SW480 (cell line): ENCODE data around the gene LAMB4.
A peak's percentile ranks its signal among the peaks of the same experiment; 100 is the strongest.

Experiments
- DNase-seq: peaks from one replicate; pipeline ENCODE4 v3.0.0-alpha.2; 2016; ENCODE audit warnings: low spot score

Gene LAMB4

DNA sequence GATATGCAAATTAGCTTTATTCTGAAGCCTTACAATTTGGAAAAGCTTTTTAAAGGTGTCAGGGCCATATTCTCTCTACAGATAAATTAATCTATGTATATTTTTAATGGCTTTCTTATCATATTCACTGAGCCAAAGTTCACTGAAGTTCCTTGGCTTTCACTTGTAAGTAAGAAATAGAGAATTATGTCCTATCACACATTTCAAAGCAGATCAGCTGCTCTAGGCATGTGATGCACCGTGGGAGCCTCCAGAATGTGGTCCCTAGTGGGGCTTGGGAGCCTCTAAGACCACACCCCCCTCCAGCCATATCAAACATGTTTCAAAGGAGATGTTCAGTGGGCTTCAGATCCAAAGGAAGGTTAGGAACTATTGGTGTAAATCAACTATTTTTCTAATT, 51.5 kb downstream of the LAMB4 start:
- DNase-seq: no peak

DNA sequence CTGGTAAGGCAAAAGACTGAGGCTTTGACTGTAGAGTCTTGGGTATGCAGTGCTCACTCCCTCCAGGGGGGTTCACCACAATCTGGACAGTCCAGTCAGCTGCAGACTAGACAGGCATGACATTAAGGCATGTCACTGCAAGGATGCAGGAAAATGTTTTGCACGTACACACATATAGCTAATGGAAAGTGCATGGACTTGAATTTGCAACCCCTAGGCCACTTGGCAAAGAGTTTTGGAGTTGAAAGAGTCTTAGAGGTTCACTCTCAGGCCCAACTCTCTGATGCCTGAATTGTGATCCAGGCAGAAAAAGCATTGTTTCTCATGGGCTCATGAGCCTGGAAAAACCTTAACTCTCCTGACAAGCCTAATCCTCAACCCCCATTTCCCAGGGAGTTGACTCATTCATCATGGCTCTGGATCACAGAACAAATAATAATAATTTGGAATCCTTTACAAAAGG, 51.9 kb downstream of the LAMB4 start:
- DNase-seq: no peak

DNA sequence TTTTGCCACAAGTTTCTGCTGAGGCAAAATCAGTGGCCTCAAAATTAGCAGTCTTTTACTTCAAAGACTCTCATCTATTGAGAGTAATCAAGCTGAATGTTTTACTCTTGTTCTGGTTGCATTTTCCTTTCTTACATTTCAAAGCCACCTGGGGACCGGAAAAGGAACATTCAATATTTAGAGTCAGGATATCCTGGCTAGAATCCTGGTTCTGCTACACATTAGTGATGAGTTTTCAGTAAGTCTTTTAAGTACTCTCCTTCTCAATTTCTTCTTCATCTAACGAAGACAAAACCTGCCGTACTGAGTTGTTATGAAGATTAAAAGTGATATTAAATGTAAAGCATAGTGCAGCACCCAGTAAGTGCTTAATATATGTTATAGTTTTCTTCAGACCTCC, 52.5 kb downstream of the LAMB4 start:
- no peak for DNase-seq

DNA sequence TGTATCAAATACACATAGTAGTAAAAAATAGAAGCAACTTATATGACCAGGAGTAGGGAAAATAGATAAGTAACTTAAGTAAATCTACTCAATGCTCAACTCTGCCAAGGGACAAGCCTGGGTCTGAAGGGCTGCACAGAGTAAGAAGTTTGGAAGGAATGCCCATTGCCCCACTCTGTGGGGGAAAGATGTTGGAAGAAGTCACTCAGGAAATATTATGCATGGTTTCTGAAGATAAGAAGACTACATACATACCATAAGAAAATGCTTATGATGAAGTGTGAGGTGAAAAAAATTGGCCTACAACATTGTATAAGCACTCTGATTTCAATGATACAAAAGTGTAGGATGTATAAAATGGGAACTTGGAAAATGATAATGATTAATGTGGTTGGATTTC, 54.0 kb downstream of the LAMB4 start:
- DNase-seq: no peak

DNA sequence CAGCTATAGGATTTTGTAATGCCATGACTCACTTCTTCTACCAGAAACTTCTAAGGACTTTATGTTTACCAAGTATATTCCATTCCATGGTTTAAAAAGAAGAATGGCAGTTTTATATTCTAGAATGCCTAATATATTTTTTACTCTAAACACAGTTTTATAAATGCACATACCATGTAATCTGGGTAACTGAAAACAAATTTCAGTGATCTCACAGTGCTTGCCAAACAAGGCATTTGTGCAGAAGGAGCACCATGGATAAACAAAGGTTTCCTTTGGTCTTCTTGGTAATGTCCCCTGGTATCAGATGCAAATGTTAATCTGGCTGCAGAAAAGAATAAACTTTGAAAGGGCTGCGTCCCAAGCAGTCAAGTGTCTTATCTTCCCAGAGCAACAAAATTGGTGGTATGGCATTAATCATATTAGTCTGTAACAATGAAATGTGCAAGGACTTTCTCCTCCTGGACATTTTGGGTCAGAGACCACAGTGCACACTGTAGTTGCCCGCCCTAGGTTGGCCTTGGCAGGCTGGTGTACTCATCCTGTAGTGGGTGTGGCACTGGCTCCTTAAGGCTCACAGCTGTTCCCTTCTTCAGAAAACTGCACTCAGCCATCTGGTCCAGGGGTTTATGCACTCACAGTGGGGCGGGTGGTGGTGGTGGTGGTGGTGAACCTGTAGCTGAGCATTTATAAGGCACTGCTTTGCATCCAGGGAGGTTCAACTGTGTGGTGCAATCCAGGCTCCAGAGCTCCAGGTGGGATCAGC, 56.7 kb downstream of the LAMB4 start:
- DNase-seq: no peak

DNA sequence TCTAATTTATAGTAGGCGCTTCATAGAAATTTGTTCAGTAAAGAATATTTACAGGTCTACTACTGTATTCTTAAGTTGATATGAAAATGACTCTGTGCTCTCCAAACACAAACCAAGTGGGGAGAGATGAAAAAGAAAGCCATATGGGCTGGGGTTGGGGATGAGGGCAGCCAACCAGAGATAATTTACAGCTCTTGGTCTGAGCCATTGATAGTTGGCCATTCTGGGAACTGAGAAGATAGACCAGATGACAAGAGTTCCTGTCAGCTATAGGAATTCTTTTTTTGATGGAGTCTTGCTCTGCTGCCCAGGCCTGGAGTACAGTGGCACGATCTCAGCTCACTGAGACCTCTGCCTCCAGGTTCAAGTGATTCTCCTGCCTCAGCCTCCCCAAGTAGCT, 57.4 kb downstream of the LAMB4 start:
- no peak for DNase-seq

DNA sequence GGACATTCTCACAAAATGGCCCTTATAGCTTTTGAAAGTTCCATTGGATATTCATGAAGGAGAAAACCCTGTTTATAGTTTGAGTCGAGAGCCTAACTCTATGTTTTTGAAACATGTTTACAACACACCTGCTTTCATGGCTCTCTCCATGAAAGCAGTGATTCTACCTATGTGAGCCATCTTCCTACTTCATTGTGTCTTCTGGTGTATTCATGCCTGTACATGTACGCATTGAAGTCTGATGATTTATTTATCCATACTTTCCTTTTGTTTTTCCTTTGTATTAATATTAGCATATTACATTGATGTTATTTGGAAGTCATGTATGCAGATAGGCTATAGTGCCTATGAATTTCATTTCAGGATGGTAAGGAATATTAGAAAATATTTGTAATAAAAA, 58.0 kb downstream of the LAMB4 start:
- no peak for DNase-seq

DNA sequence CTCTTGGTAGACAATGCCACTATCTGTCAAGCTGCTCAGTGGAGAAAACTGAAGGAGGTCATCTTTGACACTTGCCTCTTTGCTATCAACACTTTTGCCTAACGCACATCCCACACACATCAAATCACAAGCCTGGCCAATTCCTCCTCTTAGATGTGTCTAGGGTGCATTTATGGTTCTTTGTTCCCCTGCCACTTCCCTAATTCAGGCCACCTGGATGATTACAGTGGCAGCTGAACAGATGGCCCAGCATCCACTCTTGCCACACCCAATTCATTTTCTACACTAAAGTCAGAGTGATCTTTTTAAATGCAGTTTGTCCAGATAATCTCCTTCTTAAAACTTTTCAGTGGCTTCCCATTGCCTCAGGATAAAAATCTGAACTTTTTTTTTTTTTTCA, 58.6 kb downstream of the LAMB4 start:
- DNase-seq: no peak

DNA sequence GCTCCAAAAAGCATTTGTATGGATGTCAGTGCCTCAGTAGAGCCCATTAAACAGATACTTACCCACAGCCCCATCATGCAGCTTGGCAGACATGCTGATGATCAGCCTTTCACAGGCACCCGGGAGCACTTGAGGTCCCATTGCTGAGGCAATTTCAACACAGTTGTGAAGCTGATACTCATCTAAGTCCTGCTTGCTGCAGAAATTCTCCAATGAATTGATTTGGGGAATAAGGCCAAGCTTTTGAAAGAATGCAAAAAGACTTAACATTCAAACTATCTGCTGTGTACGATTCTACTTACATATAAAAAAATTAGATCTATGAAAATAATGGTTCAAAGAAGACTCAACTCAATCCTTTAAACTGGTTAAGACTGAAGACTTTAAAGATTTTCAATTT, 60.5 kb downstream of the LAMB4 start:
- no peak for DNase-seq

DNA sequence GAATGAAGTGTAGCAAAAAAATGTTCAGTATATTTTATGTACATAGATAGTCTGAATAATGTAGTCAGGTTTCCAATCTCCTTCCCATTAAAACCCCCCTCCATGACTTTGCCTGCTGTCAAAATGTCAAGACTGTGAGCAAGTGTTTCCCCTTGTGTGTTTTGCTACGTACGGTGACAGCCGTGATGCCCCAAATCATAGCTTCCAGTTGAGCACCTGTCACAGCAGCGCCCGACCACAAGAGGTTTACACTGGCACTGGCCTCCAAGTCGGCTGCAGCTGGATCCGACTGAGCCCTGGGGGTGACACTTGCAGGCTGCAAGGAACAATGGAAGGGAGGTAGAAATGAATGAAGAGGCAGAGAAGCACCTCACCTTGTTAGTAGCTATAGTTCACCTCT, 62.3 kb downstream of the LAMB4 start:
- no peak for DNase-seq

DNA sequence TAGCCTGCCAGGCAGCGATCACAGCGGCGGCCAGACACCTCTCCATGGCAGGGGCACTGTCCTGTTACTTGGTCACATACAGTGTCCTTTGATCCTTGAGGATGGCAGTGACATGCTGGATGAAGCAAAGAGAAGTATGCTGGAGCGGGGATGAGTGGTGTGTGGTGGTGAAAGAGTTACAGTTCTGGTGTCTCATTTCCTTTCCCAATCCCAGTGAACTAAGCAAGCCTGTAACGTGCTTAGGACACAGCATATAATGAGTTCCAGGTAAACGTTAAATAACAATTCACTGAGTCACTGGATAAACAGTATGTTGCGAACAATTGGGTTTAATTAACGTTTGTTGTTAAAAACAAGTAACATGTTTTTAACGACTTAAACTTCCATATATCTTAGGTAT, 63.7 kb downstream of the LAMB4 start:
- DNase-seq: peak; percentile 16

DNA sequence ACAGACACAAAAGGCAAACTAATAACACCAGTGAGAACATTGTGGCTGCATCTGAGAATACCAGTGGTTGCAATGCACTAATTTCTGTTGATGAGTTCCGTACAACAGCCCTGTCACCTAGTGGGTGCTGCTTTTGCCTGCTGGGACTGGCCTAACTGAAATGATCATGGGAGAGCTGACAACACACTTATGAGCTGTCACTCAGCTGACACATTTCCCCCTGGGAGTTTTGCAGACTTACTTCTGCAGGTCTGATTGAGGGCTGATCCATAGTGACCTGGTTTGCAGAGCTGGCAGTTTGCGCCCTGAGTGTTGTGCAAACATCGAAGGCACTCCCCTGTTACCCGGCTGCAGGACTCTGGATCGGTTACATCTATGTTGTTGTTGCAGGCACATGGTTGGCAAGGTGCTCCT, 66.6 kb downstream of the LAMB4 start:
- DNase-seq: no peak

DNA sequence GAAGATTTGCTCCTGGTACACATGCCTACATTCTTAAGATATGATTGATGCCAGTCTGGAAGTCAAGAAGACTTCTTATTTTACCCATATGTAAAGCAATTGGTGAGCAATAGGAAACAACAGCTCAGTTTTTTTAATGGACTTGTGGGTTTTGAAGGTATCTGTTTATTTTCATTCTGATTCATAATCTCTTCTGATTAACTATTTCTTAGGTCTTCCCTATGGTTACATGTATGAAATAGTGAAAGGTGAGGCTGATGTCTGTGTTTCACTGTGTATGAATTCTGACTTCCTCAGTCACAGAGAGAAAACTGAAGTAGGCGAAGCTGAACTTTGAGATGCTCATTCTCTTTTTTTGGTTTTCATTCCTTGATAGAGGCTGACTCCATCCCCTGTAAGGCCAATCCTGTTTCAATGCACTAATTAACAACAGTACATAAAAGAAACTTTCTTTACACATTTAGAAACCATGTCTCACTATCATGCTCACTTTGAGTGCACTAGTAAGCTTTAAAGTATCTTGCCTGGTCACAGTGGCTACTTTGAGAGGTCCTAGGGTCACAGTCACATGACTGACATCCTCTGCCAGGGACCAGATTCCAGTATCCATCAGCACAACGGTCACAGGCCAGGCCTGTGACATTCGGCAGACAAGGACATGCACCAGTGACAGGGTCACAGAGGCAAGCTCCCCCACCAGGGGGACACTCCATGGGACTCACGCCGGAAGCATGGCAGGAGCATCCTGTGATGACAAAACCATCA, 67.7 kb downstream of the LAMB4 start:
- no peak for DNase-seq

DNA sequence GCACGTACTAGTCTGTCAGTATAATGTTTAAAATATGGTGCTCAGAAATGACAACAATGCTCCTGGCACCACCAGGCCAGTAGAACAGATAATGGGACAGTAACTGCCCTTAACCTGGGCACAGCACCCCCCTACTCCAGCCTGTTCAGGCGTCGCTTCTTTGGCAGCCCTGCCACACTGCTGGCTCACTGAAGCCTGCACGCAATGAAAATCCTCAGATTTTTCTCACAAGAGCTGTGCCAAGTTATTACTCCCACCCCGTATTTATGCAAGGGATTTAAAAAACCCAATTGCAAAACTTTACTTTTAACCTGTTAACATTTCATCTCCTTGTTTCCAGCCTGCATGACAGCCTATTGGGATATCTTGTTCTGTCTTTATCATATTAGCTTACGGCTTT, 70.6 kb downstream of the LAMB4 start:
- DNase-seq: no peak

DNA sequence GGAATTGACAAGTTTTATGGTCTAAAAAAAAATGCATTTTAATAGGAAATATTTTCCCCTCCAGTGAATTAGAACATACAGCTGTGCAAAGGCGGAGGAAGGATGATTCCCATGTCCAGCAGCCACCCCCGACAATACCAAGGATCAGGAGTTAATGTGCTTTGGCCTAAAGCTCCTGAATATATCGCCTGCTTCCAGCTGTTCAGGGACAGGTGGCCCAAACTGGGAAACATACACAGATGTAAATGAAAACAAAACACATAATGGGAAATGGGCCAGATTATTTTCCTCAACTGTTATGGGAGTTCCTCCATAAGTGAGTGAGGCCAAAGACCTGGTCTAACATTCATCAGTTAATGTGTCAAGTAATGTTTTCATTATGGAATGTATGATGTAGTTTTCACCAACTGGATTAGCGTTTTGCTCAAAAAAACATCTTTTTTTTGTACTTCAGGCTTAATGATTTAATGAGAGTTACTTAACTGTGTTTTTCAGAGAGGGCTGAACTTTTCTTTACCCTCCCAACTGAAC, 72.1 kb downstream of the LAMB4 start:
- DNase-seq: no peak

DNA sequence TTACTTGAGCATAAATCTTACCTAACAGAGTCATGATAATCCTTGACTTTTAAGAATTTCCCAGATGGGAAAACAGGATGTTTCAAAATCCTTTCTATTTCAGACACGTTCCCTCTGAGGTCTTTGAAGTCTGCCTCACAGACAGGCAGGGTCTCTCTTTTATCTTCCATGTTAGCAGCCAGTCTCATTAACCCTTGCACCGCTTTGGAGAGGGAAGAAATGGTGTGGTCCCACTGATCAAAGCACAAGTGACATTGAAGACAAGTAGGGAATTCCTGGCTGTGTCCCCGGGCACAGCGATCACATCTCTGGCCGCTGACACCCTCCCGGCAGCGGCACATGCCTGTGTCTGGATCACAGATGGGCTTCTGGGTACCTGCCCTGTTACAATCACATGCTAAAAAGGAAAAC, 74.5 kb downstream of the LAMB4 start:
- no peak for DNase-seq

DNA sequence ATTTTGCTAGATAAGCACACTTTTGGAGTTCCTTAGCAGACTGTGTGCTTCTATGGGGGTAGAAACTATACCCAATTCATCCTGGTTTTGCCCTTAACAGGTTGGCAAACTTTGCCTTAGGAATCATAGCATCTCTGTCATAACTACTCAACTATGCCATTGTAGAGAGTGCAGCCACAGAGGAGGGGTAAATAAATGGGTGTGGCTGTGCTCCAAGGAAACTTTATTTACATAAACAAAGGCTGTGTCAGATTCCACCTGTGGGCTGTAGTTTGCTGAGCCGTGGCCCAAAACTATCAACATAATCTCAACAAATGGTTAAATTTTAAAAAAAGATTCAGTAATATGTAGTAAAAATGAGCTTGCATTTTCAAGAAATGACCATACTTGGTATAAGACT, 75.6 kb downstream of the LAMB4 start:
- peak; percentile 37 for DNase-seq

DNA sequence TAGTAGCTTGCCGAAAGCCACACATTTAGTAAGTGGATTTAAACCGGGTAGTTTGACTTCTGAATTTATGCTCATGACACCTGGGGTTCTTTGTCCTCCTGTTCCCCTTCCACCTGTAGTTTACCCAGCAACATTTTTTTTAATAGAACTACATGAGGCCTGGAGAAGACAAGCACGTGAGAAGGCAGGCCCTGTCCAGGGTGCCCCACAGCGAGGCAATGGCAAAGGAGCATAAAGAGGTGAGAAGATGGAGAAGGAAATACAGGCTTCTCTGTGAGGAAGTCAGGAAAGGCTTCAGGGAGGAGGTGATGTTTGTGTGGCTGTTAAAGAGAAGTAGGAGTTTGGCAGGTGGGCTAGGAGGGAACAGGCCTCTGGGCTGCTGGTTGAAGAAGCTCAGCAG, 76.9 kb downstream of the LAMB4 start:
- DNase-seq: no peak

DNA sequence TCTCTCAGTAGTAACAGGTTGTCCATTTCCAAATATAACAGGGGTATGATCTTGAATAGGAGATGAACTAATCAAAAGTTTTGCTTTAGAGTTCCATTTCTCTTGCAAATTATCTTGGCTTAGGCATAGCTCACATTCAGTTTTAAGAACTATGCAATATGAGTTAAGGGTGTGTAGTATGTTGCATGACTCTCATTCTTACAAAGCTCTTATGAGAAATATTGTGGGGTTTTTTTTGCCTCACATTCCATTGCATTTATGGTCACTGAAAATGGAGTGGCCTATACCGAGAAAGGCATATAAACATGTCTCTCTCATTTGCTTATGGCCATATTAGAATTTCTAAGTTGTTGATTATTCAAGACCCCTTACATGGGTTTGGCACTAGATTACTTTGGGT, 78.7 kb downstream of the LAMB4 start:
- no peak for DNase-seq

DNA sequence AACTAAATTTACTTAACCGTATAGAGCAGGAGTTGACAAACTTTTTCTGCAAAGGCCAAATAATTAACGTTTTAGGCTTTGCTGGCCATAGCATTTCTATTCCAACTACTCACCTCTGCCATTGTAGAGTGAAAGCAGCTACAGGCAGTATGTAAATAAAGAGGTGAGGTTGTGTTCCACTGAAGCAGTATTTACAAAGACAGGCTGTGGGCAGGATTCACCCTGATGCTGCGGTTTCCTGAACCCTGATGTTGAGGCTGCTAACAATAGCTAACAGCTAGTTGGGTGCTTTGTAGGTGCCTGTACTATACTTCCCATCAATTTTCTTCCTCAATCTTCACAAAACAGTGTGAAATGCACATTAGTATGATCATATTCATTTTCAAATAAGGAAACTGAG, 80.2 kb downstream of the LAMB4 start:
- no peak for DNase-seq

DNA sequence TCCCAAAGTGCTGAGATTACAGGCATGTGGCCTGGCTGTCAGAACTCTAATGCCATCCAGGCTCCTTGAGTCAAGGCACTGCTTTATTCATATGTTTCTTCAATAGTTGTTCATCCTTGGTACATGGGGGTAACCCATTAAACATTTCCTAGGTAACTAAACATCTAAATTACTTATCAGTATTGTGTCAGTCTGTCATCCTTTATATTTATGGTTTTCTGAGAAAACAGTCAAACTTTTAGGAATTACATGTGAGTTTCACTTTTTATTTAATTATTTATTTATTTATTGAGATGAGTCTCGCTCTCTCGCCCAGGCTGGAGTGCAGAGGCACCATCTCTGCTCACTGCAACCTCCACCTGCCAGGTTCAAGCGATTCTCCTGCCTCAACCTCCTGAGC, 81.7 kb downstream of the LAMB4 start:
- DNase-seq: no peak

DNA sequence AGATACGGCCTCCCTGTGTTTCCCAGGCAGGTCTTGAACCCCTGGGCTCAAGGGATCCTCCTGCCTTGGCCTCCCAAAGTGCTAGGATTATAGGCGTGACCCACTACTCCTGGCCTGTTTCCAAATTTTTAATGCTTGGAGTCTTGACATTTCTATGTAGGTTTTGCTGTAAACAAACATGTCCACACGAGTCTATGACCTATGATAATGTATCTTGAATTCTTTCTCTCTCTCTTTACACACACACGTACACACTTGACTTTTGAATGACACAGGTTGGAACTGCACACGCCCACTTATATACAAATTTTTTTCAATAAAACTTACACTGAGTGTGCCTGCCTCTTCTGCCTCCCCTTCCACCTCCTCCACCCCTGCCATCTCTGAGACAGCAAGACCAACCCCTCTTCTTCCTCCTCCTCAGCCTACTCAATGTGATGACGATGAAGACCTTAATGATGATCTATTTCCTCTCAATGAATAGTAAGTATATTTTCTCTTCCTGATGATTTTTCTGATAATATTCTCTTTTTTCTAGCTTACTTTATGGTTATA, 83.1 kb downstream of the LAMB4 start:
- DNase-seq: no peak

DNA sequence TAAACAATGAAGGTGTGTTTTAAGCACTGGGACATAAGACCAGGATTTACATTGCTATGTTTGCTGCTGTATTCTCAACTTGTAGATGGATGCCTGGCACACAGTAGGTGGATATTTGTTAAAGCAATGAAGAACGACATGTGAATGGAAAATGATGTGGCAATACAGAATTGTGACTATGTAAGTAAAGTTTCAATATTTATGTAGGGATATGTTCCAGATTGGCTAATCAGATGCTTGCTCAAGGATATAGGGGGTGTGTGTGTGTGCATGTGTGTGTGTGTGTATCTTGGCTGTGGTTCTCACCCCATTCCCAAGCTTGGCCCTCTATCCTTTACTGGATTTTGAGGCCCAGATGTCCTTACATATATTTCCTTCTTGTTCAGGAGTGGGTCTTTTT, 84.5 kb downstream of the LAMB4 start:
- no peak for DNase-seq
